Ascending aorta (tissue), 2 donors: ENCODE results near the gene RELB. TPM values are rescaled to one million over a fixed set of nuclear protein-coding genes. Genes with fewer than 3 reads are reported as not detected.

Source experiments
- DNase-seq, 2 donors: peaks; one replicate each; pipeline ENCODE4 v3.0.0-alpha.2; 2019; ENCODE audit warnings: low spot score in 2 of 2
- H3K27ac ChIP-seq, 2 donors: fragments of 200-600 bp; sonication (generic); one replicate each; pipeline ENCODE4 v1.5.1; 2016 to 2017; ENCODE audit warnings: mild to moderate bottlenecking in 1 of 2
- H3K27me3 ChIP-seq: fragments of 200-600 bp; sonication (generic); one replicate; pipeline ENCODE4 v1.5.1; 2017
- H3K36me3 ChIP-seq, 2 donors: fragments of 200-600 bp; sonication (generic); one replicate each; pipeline ENCODE4 v1.5.1; 2016
- H3K4me1 ChIP-seq, 2 donors: fragments of 200-600 bp; sonication (generic); one replicate each; pipeline ENCODE4 v1.5.1; 2016 to 2017; ENCODE audit warnings: mild to moderate bottlenecking in 1 of 2
- H3K4me3 ChIP-seq, 2 donors: fragments of 200-600 bp; sonication (generic); one replicate each; pipeline ENCODE4 v1.5.1; 2016 to 2017; ENCODE audit warnings: mild to moderate bottlenecking in 1 of 2
- H3K9me3 ChIP-seq, 2 donors: fragments of 200-600 bp; sonication (generic); one replicate each; pipeline ENCODE4 v1.5.1; 2016
- intact Hi-C: fragments of 100-400 bp; cut with DNase I; formaldehyde crosslinking; loops from one replicate; pipeline ENCODE4 v1.15.1; 2023
- total RNA-seq: library from RNA; depleted of rRNA; stranded (reverse); fragments of >200 nt; gene quantifications from one replicate; pipeline ENCODE4 v1.1.0, GENCODE V29; 2016
- TF ChIP-seq, protein P1 (sequence below), 3 experiments: fragments of 200-600 bp in 2 of 3; fragments of 450-650 bp in 1 of 3; sonication (generic) in 2 of 3; IDR thresholded peaks; one replicate each; pipeline ENCODE4 v1.5.1; 2016 to 2019; ENCODE audit warnings: antibody characterized with exemption in 3 of 3, mild to moderate bottlenecking in 1 of 3, moderate library complexity in 1 of 3

RELB gene
- total RNA-seq, 1 donor from 2014 or later: 8.7 TPM

GRCh38 chr19:45061965-45062364, 60.7 kb downstream of the RELB start:
- TF ChIP-seq, protein P1, sequence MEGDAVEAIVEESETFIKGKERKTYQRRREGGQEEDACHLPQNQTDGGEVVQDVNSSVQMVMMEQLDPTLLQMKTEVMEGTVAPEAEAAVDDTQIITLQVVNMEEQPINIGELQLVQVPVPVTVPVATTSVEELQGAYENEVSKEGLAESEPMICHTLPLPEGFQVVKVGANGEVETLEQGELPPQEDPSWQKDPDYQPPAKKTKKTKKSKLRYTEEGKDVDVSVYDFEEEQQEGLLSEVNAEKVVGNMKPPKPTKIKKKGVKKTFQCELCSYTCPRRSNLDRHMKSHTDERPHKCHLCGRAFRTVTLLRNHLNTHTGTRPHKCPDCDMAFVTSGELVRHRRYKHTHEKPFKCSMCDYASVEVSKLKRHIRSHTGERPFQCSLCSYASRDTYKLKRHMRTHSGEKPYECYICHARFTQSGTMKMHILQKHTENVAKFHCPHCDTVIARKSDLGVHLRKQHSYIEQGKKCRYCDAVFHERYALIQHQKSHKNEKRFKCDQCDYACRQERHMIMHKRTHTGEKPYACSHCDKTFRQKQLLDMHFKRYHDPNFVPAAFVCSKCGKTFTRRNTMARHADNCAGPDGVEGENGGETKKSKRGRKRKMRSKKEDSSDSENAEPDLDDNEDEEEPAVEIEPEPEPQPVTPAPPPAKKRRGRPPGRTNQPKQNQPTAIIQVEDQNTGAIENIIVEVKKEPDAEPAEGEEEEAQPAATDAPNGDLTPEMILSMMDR (IDR thresholded peaks at IDR 0.05): no peak
- H3K27ac ChIP-seq: no peak overlapping the region
- DNase-seq: no peak
- no peaks in the 10 kb centered on the region for H3K9me3 ChIP-seq
- intact Hi-C loops: no loop called here
- H3K27me3 ChIP-seq: no peaks in the 10 kb centered on the region
- H3K36me3 ChIP-seq: peaks cover 96% of the 10 kb centered on the region in 2 donors
- H3K4me3 ChIP-seq: no peak overlapping the region
- no peaks in the 10 kb centered on the region for H3K4me1 ChIP-seq

DNA sequence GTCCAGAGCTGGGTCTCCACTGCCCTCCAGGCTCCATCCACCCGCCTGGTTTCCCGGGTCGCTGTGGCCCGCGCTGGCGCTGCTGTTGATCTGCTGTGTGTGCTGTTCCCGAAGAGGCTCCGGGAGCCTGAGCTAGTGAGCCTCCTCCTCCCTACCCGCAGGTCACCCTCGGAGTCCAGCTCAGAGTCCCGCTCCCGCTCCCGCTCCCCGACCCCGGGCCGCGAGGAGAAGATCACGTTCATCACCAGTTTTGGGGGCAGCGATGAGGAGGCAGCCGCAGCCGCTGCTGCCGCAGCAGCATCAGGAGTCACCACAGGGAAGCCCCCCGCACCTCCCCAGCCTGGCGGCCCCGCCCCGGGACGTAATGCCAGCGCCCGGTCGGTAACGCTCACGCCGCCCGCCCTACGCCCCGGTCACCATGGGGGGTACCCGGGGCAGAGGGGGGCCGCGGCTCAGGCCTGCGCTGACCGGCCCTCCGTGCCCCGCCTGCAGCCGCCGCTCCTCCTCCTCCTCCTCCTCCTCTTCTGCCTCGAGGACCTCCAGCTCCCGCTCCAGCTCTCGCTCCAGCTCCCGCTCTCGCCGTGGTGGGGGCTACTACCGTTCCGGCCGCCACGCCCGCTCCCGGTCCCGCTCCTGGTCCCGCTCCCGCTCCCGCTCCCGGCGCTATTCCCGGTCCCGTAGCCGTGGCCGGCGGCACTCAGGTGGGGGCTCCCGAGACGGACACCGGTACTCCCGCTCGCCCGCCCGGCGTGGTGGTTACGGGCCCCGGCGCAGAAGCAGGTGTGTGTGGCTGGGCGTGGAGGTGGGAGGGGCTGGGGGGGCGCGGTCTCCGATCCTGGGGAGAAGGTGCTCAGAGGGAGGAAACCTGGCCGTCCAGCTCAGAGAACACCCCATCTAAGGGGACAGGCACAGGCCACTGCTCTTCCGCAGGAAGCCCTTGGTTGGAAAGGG, 62.9 kb downstream of the RELB start:
- Histone ChIP-seq H3K9me3 (no peaks in the 10 kb centered on the region), H3K36me3 (peaks cover 96% of the 10 kb centered on the region in 2 donors), H3K4me1 (no peaks in the 10 kb centered on the region), H3K4me3 (no peak overlapping the region), H3K27me3 (no peaks in the 10 kb centered on the region), H3K27ac (no peak overlapping the region)
- no peak for DNase-seq
- intact Hi-C loops: no loop called here
- TF ChIP-seq, protein P1 (IDR thresholded peaks at IDR 0.05): no peak

- no peak for DNase-seq
- TF ChIP-seq, protein P1 (IDR thresholded peaks at IDR 0.05): no peak
- Histone ChIP-seq H3K27me3 (no peaks in the 10 kb centered on the region), H3K4me3 (no peak overlapping the region), H3K9me3 (no peaks in the 10 kb centered on the region), H3K36me3 (peaks cover 88 to 95% of the 10 kb centered on the region in 2 donors), H3K4me1 (no peaks in the 10 kb centered on the region), H3K27ac (no peak overlapping the region)
- intact Hi-C loops: no loop called here
These were observed 65.8 kb downstream of the RELB start for GRCh38 chr19:45066921-45067661.

GRCh38 chr19:45068041-45068440, 66.8 kb downstream of the RELB start:
- no peak for DNase-seq
- intact Hi-C loops: no loop called here
- H3K27me3 ChIP-seq: no peaks in the 10 kb centered on the region
- H3K27ac ChIP-seq: no peak overlapping the region
- H3K4me3 ChIP-seq: no peak overlapping the region
- H3K9me3 ChIP-seq: no peaks in the 10 kb centered on the region
- H3K36me3 ChIP-seq: peaks cover 81 to 86% of the 10 kb centered on the region in 2 donors
- H3K4me1 ChIP-seq: no peaks in the 10 kb centered on the region
- TF ChIP-seq, protein P1 (IDR thresholded peaks at IDR 0.05): no peak

DNA sequence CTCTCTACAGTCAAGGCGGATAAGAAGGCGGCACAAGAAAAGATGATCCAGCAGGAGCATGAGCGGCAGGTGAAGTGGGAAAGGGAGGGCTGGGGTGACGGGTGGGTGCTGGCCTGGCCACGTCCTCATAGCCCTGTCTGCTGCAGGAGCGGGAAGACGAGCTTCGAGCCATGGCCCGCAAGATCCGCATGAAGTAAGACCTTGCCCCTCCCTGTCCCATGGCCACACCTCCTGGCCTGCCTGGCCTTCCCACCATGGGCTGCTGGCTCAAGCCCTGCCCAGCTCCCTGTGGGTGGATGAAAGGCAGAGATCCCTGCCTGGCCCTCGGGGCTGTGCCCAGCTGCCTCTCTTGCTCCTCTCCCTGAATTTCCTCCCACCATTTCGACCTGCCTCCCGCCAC, 67.8 kb downstream of the RELB start:
- intact Hi-C loops: no loop called here
- no peak overlapping the region for H3K4me3 ChIP-seq
- DNase-seq: no peak
- H3K27ac ChIP-seq: no peak overlapping the region
- TF ChIP-seq, protein P1 (IDR thresholded peaks at IDR 0.05): no peak
- no peaks in the 10 kb centered on the region for H3K4me1 ChIP-seq
- no peaks in the 10 kb centered on the region for H3K9me3 ChIP-seq
- no peaks in the 10 kb centered on the region for H3K27me3 ChIP-seq
- peaks cover 71 to 76% of the 10 kb centered on the region in 2 donors for H3K36me3 ChIP-seq
